Common myeloid progenitor, CD34-positive (primary cell): ENCODE results near the gene SLC27A5.
A peak's percentile ranks its signal among the peaks of the same experiment; 100 is the strongest.

Experiments used
- CTCF ChIA-PET: fragments of 350-600 bp; sonication (Branson Sonifier 250); formaldehyde crosslinking; loops from one replicate; lab custom pipeline; 2021; ENCODE audit warnings: antibody characterized with exemption; lab: Charles Lee
- POLR2A ChIA-PET: fragments of 350-600 bp; sonication (Branson Sonifier 250); formaldehyde crosslinking; loops from one replicate; lab custom pipeline; 2021; ENCODE audit warnings: antibody characterized with exemption; lab: Charles Lee
- DNase-seq, 3 donors: peaks; one replicate each; pipeline versions ENCODE4 v3.0.0 to v3.0.0-alpha.2; 2013
- H3K27ac ChIP-seq, 2 experiments: 1 replicate in 1 of 2; 2 replicates in 1 of 2; pipeline ENCODE4 v1.7.0; 2013; ENCODE audit warnings: inconsistent platforms in 2 of 2, low read length in 2 of 2, mild to moderate bottlenecking in 2 of 2, low read depth in 1 of 2, moderate library complexity in 1 of 2; ENCODE audit not compliant: severe bottlenecking in 2 of 2, insufficient read depth in 1 of 2, poor library complexity in 1 of 2
- H3K27me3 ChIP-seq, 5 experiments: replicated peaks in 2 of 5; 1 replicate in 3 of 5; 2 replicates in 2 of 5; pipeline versions ENCODE4 v1.6.1 to v1.7.0; 2013; ENCODE audit warnings: low read length in 4 of 5, mild to moderate bottlenecking in 2 of 5, moderate library complexity in 2 of 5, inconsistent platforms in 1 of 5; ENCODE audit not compliant: insufficient read depth in 5 of 5, control insufficient read depth in 4 of 5
- H3K36me3 ChIP-seq, 4 experiments: 1 replicate in 2 of 4; 2 replicates in 2 of 4; pipeline versions ENCODE4 v1.6.1 to v1.7.0; 2013; ENCODE audit warnings: low read length in 3 of 4, control low read depth in 1 of 4, mild to moderate bottlenecking in 1 of 4; ENCODE audit not compliant: control insufficient read depth in 4 of 4, insufficient read depth in 4 of 4
- H3K4me1 ChIP-seq, 4 experiments: 1 replicate in 3 of 4; 2 replicates in 1 of 4; pipeline versions ENCODE4 v1.6.1 to v1.7.1; 2013; ENCODE audit warnings: low read length in 3 of 4, mild to moderate bottlenecking in 3 of 4, control low read depth in 1 of 4, inconsistent platforms in 1 of 4, moderate library complexity in 1 of 4; ENCODE audit not compliant: control insufficient read depth in 4 of 4, insufficient read depth in 4 of 4; ENCODE audit errors: control extremely low read depth in 1 of 4
- H3K4me3 ChIP-seq, 7 experiments: 1 replicate in 4 of 7; 2 replicates in 3 of 7; pipeline versions ENCODE4 v1.5.1 to v1.7.0; 2013; ENCODE audit warnings: mild to moderate bottlenecking in 7 of 7, low read length in 6 of 7, moderate library complexity in 6 of 7, inconsistent platforms in 2 of 7, low read depth in 2 of 7, control low read depth in 1 of 7; ENCODE audit not compliant: insufficient read depth in 4 of 7, control insufficient read depth in 1 of 7; ENCODE audit errors: extremely low read depth in 1 of 7
- H3K9me3 ChIP-seq, 5 experiments: 1 replicate in 4 of 5; 2 replicates in 1 of 5; pipeline versions ENCODE4 v1.6.1 to v1.7.1; 2013; ENCODE audit warnings: low read length in 4 of 5, mild to moderate bottlenecking in 2 of 5, inconsistent platforms in 1 of 5, low read depth in 1 of 5, moderate library complexity in 1 of 5; ENCODE audit not compliant: control insufficient read depth in 4 of 5, insufficient read depth in 2 of 5; ENCODE audit errors: control extremely low read depth in 1 of 5
- WGBS: methylation state at CpG from one replicate; pipeline ENCODE4 v1.1.5; 2013; ENCODE audit not compliant: insufficient coverage; 5-methylcytosine and 5-hydroxymethylcytosine counted together

Gene SLC27A5

DNA sequence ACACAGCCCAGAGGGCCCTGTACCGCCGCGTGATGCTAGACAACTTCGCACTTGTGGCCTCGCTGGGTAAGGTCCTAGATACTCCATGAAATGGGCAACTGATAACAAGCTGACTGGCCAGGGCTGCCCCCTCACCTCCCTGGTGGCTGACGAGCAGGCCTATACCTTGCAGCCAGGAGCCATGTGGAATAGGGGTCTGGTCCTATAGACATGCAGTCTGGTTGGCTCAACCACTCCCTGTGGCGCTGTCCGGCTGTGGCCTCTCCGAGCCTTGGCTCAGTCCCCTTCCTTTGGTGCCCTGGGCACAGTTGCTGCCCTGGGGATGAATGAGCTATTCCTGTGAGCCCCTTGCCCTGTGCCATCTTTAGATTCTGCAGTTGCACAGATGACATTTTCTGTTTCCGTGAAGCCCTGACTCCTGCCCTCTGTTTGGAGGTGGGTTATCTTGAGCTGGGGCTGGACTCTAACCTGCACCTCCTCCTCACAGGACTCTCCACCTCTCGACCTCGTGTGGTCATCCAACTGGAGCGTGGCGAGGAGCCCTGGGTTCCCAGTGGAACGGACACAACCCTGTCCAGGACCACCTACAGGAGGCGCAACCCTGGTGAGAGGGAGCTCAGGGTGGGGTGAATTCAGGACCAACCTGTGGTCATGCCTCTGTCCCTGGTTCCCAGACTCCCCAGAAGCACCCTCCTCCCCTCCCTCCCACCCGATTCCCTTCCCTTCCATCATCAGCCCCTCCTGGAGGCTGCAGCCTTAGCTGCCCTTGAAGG lies 42.4 kb downstream of the SLC27A5 start:
- CTCF ChIA-PET: interaction anchor here (0.8 to 0.9 kb wide), 2 partner anchors 19 to 107 kb away, joined by 3 read pairs; partner anchors contain the start of gene ZNF497
- no peak overlapping the region for H3K4me3 ChIP-seq
- WGBS: 98% methylated on average over 16 of the region's 17 CpGs
- H3K27ac ChIP-seq: no peak overlapping the region
- peaks cover 0 to 42% (median 25%) of the 10 kb centered on the region in 4 experiments for H3K36me3 ChIP-seq
- no peaks in the 10 kb centered on the region for H3K9me3 ChIP-seq
- peaks cover 0 to 4% (median 0%) of the 10 kb centered on the region in 5 experiments for H3K27me3 ChIP-seq
- peaks cover 0 to 17% (median 15%) of the 10 kb centered on the region in 4 experiments for H3K4me1 ChIP-seq
- no peak for DNase-seq
- POLR2A ChIA-PET: no interaction called here

DNA sequence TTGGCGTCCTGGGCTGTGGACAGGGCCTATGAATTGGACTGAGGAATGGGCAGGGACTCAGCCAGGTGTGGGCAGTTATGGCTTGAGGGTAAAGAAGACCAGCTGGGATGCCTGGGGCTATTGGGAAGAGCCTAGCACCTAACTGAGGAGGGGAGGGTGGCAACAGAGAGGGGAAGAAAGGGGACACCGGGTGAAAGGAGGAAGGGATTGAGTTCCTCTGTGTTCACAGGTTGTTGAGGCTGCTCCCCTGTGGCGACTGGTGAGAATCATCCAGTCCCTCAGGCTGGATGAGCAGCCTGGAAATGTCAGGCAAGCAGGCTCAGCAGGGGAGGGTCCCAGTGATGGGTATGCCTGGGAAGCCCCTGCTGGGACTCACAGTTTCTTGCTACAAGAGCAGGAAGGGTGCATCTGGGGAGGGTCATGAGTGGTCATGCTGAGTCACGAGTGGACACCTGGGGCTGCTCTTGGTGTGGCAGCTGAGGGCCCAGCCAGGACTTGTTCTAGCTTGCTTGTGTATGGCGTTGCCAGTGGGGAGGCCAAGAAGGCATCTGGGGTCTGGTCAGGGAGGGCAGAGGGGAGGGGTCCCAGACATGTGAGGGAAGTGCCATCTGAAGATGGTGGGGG lies 43.5 kb downstream of the SLC27A5 start:
- Histone ChIP-seq H3K4me3 (peak overlapping the region in 3 of 7 experiments; percentile 11 to 47 (median 40)), H3K36me3 (peaks cover 0 to 39% (median 22%) of the 10 kb centered on the region in 4 experiments), H3K27me3 (peaks cover 0 to 4% (median 0%) of the 10 kb centered on the region in 5 experiments), H3K4me1 (peaks cover 0 to 17% (median 15%) of the 10 kb centered on the region in 4 experiments), H3K9me3 (no peaks in the 10 kb centered on the region), H3K27ac (no peak overlapping the region)
- 64% methylated on average over 3 of the region's 5 CpGs for WGBS
- CTCF ChIA-PET: interaction anchor here (0.8 to 1.1 kb wide), 2 partner anchors 10 to 20 kb away, joined by 3 to 4 read pairs; no protein-coding TSS in a partner anchor
- POLR2A ChIA-PET: no interaction called here
- DNase-seq: peak in 1 of 3 donors; percentile 7

DNA sequence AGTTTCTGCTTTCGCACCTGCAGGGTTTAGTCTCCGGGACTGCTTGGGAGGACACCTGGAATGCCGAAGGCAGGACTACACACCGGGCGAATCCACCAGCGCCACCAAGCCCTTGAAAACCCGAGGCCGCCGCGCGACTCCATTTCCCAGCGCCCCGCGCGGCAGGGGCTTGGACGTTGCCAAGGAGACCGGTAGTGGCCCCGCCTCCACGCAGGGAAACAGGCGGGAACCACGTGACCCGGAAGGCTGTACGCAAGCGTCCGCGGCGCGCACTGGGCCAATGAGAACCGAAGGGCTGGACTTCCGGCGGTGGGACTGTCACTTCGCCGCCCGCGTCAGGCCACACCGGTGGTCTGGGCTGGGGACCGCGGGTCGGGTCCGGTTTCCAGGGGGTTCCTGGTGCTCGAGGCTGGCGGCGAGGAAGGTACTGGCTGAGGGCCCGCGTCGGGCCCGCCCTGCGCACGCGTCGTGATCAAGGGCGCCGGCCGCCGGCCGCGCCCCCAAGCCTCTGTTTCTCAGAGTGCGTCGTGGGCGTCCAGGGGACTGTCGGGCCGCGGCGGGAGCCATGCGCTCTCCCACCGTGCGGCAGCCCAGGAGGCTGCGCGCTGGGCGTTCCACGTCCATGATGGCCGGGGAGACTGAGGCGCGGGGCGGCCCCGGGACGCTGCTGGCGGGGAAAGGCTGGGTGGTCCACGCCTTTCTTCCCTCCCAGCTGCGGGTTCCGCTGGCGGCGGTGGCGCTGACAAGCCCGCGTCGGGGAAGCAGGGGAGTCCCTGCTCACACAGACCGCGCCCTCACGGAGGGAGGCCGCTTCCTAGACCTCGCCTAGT lies 44.8 kb downstream of the SLC27A5 start, which contains the start of gene ZNF324:
Gene ZNF324, plus strand, starts transcription at position 321 of the 830 bp plus-strand sequence. CDS start 2,106 bp downstream, outside the sequence.
- H3K9me3 ChIP-seq: no peaks in the 10 kb centered on the region
- CTCF ChIA-PET: no interaction called here
- 0% methylated on average over 85 of the region's 92 CpGs for WGBS
- H3K36me3 ChIP-seq: peaks cover 0 to 25% (median 14%) of the 10 kb centered on the region in 4 experiments
- H3K4me3 ChIP-seq: peak within 1 kb of the TSS; percentile 53 to 91 (median 85)
- H3K27me3 ChIP-seq: peaks cover 0 to 4% (median 0%) of the 10 kb centered on the region in 5 experiments
- H3K27ac ChIP-seq: peak within 1 kb of the TSS; percentile 40 to 82
- DNase-seq: peak; percentile 95 to 98 (median 97)
- POLR2A ChIA-PET: no interaction called here
- H3K4me1 ChIP-seq: peaks cover 0 to 17% (median 15%) of the 10 kb centered on the region in 4 experiments

DNA sequence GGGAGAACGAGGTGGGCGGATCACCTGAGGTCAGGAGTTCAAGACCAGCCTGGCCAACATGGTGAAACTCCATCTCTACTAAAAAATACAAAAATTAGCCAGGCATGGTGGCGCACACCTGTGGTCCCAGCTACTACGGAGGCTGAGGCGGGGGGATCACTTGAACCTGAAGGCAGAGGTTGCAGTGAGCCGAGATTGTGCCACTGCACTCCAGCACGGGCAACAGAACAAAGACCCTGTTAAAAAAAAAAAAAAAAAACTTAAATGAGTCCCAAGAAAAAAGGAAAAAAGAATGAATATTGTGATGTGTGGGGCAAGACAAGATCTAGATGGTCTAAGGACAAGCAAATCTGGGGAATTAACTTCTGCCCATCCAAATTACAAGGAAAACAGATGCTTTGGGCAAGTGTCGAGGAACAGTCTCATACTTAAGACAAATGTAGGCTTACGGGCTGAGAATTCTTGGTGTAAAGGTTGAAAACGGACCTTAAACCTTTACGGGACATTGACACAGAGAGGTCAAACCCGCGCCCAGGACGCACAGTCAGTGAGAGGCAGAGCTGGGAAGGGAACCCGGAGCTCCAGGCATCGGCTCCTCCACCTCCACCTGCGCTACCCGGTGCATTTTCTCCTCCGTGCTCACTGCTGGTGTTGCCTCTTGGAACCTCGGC lies 45.6 kb downstream of the SLC27A5 start:
- H3K4me1 ChIP-seq: peaks cover 0 to 17% (median 15%) of the 10 kb centered on the region in 4 experiments
- no peak overlapping the region for H3K27ac ChIP-seq
- POLR2A ChIA-PET: no interaction called here
- 35% methylated on average over 15 of the region's 20 CpGs for WGBS
- peaks cover 0 to 4% (median 0%) of the 10 kb centered on the region in 5 experiments for H3K27me3 ChIP-seq
- H3K36me3 ChIP-seq: peaks cover 0 to 19% (median 12%) of the 10 kb centered on the region in 4 experiments
- no peak for DNase-seq
- H3K4me3 ChIP-seq: peak overlapping the region; percentile 53 to 91 (median 85)
- H3K9me3 ChIP-seq: no peaks in the 10 kb centered on the region
- CTCF ChIA-PET: no interaction called here

DNA sequence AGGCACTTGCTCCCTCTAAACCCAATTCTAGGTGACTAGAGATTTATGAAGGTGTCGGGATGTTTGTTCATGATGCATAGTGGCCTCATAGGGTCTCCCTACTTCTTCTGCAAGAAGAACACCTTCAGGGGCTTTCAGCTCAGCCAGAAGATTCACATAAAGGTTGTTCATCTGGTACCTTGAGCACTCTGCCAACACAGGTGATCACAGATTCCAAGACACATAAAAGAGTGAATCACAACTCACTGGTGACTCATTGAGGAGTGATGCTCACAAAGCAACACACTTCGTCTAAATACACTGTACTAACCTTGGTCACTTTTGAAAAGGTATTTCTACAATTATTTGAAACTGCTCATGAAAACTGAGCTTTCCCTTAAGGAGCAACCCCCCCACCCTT lies 51.8 kb downstream of the SLC27A5 start:
- WGBS: no CpG with 5 or more reads among the region's 2 CpGs
- no peak overlapping the region for H3K4me3 ChIP-seq
- H3K27ac ChIP-seq: no peak overlapping the region
- ChIA-PET CTCF (interaction anchor here (1.1 kb wide), 1 partner anchor 41 kb away, joined by 3 read pairs; no protein-coding TSS in a partner anchor), POLR2A (no interaction called here)
- no peak for DNase-seq
- H3K27me3 ChIP-seq: no peaks in the 10 kb centered on the region
- no peaks in the 10 kb centered on the region for H3K9me3 ChIP-seq
- peaks cover 9 to 22% (median 14%) of the 10 kb centered on the region in 4 experiments for H3K36me3 ChIP-seq
- H3K4me1 ChIP-seq: no peaks in the 10 kb centered on the region

DNA sequence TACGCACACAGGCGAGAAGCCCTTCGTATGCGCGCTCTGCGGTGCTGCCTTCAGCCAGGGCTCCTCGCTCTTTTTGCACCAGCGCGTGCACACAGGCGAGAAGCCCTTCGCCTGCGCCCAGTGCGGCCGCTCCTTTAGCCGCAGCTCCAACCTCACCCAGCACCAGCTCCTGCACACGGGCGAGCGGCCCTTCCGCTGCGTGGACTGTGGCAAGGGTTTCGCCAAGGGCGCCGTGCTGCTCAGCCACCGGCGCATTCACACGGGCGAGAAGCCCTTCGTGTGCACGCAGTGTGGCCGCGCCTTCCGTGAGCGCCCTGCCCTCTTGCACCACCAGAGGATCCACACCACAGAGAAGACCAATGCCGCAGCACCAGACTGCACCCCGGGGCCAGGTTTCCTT lies 55.7 kb downstream of the SLC27A5 start:
- peaks cover 0 to 10% (median 6%) of the 10 kb centered on the region in 4 experiments for H3K4me1 ChIP-seq
- DNase-seq: no peak
- CTCF ChIA-PET: no interaction called here
- no peak overlapping the region for H3K27ac ChIP-seq
- POLR2A ChIA-PET: no interaction called here
- no peaks in the 10 kb centered on the region for H3K9me3 ChIP-seq
- H3K4me3 ChIP-seq: no peak overlapping the region
- H3K36me3 ChIP-seq: peaks cover 9 to 33% (median 22%) of the 10 kb centered on the region in 4 experiments
- whole genome bisulfite sequencing: 96% methylated on average over 30 of the region's 35 CpGs
- H3K27me3 ChIP-seq: no peaks in the 10 kb centered on the region
